ENCODE results near the gene DHRS13.
"Not testable (repeated sequence)": the region's sequence is repeated elsewhere in the genome, so short reads cannot be mapped to it uniquely, and the experiment has no call there.

Gene DHRS13

DNA sequence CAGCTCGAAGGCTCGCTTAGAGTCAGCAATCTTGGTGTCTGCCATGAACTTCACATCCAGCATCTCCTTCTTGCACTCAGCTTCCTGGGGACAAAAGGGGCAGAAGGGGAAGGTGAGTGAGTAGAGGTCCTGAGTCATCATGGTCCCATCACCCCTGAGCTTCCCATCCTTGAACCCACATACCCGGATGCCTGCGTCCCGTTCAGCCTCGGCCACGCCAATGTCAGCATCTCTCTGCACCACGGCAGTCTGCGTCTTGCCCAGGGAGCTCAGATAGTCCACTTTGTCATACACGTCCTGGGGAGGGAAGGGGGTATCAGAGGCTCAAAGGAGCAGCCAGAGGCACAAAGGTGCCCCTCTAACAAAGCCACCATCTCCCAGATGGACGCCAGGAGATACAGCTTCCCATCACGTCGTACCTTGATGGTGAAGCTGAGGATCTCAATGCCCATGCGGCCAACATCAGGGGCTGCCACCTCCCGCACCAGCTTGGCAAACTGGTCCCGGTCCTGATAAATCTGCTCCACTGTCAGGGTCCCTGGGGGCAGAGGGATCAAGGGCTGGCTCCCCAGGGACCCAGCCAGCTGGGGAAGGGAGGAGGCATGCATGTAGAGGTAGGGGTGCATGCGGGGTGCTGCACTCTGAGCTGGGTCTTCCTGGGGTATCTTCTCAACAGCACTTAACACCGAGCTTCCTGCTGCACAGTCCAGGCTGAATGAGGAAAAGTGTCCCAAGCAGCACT is 20.6 kb downstream of the DHRS13 start:
- DNase-seq (ENCODE audit: low read depth), result no peak

DNA sequence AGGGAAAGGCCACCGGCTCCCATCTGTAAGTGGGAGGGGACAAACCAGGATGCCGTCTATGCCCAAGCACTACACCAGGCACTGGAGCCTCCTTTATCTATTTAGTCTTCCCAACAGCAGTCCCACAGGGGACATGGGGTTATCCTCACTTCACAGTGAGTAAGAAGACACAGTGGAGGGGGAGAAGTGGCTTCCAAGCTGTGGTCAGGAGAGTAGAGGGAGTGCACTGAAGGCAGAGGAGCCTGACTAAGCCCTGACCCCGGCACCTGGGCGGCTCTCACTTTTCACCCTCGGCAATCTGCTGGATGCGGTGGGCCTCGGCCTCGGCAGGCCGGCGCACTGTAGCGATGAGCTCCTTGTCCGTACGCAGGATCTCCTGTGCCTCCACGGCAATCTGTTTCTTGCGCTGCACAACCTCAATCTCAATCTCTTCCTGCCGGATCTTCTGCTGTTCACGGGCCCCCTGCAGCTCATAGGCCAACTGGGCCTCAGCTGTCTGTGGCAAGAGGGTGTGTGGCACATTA is 21.3 kb downstream of the DHRS13 start:
- DNase-seq (ENCODE audit: low read depth), result no peak

DNA sequence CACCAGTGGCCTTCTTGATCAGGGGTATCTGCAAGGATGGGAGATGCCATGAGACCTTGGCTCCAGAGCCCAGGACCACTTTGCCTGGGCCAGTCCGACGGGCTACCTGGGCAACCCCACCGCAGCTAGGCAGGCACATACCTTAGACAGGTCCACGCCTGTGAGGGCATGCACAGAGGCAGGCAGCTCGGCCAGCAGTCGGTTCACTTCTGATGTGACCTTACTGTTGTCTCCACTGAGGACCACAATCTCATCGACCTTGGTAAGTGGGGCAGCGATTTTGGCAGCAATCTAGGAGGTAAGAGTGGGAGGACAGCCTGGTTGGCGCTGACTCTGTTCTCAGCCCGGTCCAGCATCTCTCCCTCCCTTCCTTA is 22.3 kb downstream of the DHRS13 start:
- DNase-seq (ENCODE audit: low read depth), result no peak

DNA sequence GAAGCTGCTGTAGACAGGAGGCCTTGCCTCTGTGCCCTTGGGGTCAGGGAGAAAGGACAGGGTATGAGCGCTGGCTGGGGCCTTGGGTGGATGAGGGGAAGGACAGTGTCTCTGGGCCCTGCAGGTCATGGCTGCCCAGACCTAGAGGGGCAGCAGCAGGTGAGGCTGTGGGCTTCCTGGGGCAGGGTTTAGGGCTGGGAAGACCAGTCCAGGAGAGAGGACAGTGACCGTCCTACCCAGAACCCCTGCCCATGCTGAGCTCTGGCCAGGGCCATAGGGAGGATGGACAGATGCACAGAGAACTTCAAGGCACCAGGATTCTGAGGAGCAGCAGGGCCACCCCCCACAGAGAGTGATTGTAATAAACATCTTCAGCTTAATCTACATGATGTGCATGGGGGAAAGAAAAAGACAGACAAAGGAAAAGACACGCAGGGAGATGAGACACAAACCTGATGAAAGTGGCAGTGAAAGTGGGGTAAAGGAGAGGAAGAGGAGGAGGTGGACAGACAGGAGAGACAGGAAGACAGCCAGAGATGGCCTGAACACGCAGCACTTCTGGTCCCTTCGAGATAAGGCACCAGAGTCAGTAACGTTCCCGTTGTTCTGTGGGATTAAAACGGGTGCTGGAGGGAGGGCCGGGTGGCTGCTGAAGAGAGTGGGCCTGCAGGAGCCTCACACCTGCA is 22.9 kb downstream of the DHRS13 start:
- no peak for DNase-seq (ENCODE audit: low read depth)

DNA sequence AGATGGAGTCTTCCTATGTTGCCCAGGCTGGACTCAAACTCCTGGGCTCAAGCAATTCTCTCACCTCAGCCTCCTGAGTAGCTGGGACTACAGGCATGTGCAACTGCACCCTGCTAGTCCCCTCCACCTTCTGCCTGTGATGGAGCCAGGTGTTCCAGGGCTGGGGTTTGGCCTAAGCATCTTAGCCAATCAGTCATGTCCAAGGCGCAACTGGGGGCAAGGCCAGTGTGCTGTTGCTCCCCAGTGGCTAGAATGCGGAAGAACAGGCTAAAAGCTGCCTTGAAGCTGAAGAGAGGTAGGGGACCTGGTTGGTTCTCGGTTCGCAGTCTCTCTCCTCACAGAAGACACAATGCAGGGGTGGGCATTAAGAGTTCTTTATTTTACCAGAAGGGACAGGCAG is 23.9 kb downstream of the DHRS13 start:
- peak; percentile 64 for DNase-seq (ENCODE audit: low read depth)

DNA sequence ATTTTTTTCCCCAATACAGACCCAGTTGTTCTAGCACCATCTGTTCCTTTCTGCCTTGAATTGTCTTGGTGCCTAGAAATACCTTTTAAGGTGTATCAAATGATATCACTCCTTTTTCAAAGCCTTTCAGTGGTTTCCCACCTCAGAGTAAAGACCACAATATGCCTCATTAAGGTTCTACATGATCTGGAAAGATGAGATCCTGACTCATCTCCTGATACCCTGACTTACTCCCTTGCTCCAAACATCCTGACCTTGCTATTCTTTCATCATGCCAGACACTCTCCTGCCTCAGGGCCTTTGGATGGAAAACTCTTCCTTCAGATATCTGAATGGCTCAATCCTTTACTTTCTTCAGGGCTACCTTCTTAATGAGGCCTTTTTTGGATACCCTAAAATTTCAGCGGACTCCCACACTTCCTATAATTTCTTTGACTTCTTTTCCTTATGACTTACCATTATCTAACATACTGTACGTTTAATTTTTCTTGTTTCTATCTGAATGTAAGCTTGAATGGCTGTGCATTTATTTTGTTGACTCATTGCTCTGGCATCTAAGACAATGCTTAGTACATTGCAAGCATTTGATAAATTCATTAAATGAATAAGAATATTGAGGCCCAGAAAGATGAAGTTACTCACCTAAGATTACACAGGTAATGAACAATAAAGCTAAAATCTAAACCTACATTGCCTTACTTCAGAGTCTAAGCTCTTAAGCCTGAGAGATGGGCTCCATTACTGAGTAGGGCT is 24.5 kb downstream of the DHRS13 start:
- DNase-seq (ENCODE audit: low read depth), result peak; percentile 31

DNA sequence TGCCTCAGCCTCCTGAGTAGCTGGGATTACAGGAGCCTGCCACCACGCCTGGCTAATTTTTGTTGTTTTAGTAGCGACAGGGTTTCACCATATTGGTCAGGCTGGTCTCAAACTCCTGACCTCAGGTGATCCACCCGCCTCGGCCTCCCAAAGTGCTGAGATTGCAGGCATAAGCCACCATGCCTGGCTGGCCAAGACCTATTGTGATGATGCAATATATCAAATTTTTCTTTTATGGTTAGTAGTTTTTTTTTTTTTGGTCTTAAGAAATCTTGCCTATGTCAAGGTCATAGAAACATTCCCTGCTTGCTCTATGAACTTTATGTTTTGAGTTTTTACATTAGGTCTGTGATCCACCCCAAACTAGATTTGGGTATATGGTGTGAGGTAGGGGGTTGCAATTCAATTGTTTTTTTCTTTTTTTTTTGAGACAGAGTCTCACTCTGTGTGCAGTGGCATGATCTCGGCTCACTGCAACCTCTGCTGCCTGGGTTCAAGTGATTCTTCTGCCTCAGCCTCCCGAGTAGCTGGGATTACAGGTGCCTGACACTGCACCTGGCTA is 25.6 kb downstream of the DHRS13 start:
- not testable (repeated sequence) for DNase-seq (ENCODE audit: low read depth)

DNA sequence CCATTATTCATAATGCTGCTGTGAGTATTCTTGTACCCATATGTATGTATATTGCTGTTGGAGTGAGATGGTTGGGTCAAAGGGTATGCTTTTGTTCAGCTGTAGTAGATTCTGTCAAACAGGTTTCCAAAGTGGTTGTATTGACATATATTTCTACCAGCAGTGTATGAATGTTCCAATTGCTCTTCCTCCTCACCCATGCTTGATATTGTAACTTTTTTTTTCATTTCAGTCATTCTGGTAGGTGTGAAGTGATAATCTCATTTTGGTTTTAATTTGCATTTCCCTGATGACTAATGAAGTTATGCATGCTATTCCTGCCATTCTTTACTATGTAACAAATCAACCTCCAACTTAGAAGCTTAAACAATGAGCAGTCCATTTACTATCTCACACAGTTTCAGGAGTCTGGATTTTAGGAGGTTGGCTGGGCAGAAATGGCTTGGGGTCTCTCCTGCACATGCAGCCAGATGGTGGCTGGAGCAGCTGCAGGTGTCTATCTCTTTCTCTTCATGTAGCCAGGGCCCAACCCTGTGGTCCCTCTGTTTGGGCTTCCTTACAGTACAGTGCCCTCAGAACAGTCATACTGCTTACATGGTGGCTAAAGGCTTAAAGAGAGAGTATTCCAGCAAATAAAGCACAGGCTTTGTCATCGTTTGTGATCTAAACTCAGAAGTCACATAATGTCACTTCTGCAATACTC is 26.9 kb downstream of the DHRS13 start:
- no peak for DNase-seq (ENCODE audit: low read depth)

DNA sequence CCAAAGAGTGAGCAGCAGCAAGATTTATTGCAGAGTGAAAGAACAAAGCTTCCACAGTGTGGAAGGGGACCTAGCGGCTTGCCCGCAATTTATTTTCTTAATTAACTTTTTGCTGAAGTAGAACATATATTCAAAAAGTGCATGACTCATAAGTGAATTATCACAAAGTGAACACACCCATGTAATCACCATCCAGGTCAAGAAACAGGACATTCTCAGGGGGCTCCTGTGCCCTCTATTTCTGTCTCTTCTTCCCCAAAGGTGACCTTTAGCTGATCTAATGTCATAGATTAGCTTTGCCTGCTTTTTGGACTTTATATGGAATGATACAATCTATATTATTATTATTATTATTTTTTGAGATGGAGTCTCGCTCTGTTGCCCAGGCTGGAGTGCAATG is 28.1 kb downstream of the DHRS13 start:
- DNase-seq (ENCODE audit: low read depth), result no peak

DNA sequence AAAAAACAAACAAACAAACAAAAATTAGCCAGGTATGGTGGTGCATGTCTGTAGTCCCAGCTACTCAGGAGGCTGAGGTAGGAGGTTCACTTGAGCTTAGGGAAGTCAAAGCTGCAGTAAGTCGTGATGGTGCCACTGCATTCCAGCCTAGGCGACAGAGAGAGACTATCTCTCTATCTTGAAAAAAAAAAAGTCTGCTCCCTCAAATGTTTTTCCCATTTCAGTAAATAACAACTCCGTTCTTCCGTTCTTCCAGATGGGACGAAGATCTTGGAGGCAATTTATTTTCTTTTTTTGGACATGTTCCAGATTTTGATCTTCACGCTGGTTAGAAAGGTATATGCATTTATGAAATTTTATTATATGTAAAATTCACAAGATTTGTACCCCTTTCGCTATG is 29.0 kb downstream of the DHRS13 start:
- no peak for DNase-seq (ENCODE audit: low read depth)

DNA sequence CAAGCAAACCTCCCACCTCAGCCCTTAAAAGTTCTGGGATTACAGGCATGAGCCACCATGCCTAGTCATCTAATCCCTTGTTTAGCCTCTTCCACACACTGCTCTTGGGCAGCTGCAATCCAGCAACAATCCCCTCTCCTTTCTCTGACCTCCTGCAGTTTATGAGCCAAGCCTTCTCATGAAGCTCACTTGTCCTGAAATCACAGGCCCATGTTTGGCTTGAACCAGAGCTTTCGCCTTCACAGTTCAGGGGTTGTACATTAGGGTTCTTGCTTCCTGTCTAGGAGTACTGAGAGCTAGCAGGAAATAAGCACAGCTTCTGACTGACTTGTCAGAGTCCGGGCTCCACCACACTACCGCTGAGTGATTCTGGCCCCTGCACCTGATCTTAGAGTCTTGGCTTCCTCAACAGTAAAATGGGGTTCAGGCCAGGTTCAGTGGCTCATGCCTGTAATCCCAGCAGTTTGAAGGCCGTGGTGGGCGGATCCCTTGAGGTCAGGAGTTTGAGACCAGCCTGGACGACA is 31.8 kb downstream of the DHRS13 start:
- DNase-seq (ENCODE audit: low read depth), result peak; percentile 24

DNA sequence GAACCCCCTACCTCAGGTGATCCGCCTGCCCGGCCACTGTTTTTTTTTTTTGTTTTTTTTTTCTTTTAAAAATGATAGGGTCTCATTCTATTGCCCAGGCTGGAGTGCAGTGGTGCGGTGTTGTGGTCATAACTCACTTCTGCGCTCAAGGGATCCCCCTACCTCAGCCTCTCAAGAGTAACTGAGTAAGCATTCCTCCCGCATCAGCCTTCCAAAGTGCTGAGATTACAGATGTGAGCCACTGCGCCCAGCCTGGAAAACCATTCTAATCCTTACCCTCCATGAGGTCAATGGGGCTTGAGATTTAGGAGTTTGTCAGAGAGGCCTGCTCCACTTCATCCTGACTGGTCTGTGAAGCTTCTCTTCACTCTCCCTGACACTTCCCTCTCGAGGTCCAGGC is 35.6 kb downstream of the DHRS13 start:
- no peak for DNase-seq (ENCODE audit: low read depth)

DNA sequence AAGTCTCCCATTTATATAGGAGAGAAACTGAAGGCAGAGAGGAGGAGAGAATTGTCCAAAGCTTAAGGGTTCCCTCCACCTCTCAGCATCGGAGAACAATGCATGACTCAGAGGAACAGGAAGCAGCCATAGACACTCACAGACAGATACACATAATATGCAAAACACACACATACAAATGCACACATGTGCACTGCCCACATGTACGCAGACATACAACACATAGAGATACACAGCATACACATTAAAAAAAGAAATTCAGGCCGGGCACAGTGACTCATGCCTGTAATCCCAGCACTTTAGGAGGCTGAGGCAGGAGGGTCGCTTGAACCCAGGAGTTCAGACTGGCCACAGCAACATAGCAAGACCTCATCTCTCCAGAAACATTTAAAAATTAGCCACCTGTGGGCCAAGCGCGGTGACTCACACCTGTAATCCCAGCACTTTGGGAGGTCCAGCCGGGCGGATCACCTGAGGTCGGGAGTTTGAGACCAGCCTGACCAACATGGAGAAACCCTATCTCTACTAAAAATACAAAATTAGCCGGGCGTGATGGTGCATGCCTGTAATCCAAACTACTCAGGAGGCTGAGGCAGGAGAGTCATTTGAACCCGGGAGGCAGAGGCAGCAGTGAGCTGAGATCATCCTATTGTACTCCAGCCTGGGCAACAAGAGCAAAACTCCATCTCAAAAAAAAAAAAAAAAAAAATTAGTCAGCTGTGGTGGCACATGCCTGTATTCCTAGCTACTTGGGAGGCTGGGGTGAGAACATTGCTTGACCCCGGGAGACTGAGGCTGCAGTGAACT is 36.7 kb downstream of the DHRS13 start:
- no peak for DNase-seq (ENCODE audit: low read depth)

DNA sequence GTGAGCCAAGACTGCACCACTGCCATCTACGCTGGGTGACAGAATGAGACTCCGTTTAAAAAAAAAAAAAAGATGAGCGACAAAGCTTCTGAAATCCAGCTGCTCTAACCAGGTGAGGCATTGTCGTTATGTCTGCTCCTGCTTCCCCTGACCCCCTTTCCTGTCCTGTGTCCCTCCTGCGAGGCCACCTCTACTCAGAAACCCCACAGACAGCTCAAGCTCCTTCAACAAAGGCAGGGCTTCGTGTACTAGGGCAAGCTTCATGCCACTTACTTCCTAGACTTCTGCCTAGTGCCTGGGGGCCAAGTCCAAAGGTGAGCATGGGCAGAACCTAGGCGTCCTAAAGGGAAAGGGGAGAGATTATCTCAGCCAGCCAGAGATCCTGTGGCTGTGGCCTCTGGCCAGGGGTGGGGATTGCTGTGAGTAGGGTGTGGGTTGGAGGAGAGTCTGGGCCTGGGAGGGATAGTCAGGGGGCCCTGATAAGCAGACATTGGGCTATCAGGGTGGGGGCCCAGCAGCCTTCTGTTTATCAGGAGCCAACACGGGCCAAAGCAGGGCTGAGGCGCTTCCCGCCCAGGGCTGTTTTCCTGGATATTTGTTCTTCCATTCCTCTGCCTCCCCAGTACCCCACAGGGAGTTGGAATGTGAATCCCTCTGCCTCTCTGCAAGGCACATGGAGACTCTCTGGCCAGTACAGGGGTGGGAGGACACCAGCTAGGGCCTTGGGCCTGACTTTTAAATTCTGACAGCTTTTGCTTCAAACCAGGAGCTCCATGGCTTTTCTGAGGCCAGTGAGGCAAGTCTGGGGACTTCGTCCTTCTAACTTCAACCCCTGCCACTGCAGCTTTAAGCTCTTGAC is 37.7 kb downstream of the DHRS13 start:
- no peak for DNase-seq (ENCODE audit: low read depth)

DNA sequence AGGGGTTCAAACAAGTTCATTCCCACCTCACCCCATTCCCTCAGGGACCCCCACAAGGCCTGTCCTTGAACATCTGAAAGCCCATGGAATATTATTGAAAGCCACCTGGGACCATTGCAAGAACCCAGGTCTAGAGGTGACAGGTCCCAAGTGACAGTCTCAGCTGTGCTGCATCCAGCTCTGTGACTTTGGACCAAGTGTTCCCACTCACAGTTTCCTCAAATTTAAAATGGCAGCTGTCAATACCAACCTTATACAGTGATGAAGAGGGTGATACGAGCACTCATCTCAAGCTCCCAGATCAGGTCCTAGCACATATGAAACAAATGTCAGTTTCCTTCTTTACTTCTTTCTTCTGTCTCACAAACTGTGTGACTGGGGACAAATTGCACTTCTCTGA is 38.9 kb downstream of the DHRS13 start:
- no peak for DNase-seq (ENCODE audit: low read depth)

DNA sequence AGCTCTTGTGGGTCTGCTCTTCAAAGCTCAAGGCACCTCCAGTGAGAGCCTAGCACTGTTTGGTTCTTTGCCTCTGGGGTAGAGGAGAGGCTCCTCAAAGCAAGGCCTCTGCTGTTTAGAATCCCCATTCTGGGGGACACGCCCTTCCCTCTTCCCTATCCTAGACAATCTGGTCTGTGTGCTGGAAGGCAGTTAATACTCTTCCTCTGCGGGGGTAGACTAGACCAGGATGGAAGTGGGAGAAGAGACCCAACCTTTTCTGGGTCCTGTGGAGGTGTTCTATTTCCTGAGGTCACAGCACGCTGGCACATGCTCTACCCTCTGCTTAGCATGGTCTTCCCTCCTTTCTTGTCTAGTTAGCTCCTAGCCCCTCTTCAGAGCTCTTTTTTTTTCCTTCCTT is 40.3 kb downstream of the DHRS13 start:
- no peak for DNase-seq (ENCODE audit: low read depth)

DNA sequence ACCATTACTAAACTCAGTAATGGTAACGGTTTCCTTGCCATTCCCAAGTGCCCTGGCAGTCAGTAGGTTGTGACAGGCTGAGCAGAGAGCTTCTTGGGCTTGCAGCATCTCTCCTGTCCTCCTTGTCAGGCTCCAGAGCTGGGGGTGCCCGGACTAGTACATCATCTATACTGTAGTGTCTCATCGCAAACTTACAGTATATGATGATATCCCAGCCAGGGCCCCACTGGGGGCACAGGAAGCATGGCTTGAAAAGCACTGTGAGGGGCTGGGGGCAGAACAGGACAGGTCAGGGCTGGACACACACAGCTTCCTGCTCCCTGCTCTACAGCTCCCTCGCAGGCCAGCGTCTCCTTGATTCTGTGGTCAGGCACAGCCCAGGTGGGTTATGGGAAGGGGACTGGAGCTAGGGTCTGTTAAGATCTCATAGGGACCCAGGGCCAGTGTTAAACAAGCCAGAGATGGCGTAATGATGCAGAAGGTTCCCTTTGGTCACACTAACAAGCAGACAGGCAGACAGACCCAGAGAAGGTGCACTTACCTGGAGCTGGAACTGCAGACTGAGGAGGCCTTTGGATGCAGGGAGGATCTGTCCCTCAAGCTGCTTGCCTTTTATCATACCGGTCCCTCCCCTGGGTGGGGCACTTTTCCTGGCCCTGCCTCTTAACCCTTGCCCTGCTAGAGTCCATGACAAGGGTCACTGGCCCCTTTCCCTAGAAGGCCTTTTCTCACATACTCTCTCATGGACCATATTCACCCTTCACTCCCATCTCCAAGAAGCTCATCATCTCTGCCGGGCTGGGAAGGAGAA is 41.3 kb downstream of the DHRS13 start:
- no peak for DNase-seq (ENCODE audit: low read depth)

DNA sequence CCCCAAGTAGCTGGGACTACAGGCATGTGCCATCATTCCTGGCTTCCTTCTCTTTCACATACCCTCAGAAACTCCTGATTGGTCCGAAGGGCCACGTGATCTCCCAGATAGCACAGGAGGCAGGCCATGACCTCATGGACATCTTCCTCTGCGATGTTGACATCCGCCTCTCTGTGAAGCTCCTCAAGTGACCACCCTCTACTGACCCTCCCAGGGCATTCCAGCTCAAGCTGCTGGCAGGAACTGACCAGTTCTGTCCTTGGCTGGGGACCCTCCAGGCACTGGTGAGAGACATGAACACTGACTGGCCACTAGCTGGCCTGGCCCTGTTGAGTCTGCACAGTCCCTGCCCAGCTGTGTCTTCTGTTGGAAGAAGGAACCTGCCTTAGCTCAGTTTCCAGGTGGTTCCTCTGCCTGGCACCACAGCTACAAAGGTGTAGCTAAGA is 42.5 kb downstream of the DHRS13 start:
- DNase-seq (ENCODE audit: low read depth), result no peak

DNA sequence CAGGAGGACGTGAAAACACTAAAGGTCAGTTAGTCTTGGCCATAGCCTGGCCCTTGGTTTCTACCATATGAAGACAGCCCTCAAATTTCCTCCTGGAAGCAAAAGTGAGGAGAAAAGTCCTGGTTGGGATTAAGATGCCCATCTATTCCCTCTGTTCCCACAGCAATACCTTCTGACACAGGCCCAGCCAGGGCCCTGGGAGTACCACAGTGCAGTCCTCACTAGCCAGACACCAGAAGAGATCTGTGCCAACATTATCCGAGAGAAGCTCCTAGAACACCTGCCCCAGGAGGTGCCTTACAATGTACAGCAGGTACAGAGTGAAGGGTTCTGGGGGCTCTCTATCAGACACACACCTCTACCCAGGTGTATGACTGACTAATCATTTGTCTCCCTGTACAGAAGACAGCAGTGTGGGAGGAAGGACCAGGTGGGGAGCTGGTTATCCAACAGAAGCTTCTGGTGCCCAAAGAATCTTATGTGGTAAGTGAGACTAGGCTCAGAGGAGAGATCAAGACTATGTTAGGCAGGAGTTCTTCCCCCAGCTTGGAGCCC is 44.0 kb downstream of the DHRS13 start:
- DNase-seq (ENCODE audit: low read depth), result no peak
